Measurements from ENCODE around the gene ASIP. TPM values are rescaled to one million over a fixed set of nuclear protein-coding genes. Genes with fewer than 3 reads are reported as not detected.

The ASIP gene
- total RNA-seq, 1 experiment from 2014 or later, result not detected

- Mint-ChIP-seq H3K4me3 (ENCODE audit: low read depth, unreplicated experiment) (no peak overlapping the region), H3K4me1 (ENCODE audit: low read depth, unreplicated experiment) (no peaks in the 10 kb centered on the region), H3K27me3 (ENCODE audit: unreplicated experiment) (no peaks in the 10 kb centered on the region), H3K9me3 (ENCODE audit: low read depth, unreplicated experiment) (no peaks in the 10 kb centered on the region), H3K27ac (ENCODE audit: unreplicated experiment) (no peak overlapping the region), H3K36me3 (ENCODE audit: insufficient read depth, unreplicated experiment) (peaks cover 7% of the 10 kb centered on the region)
- intact Hi-C loops (cut with micrococcal nuclease; ENCODE audit: unreplicated experiment), result no loop called here
- no peak for DNase-seq
- TF ChIP-seq, protein P1, sequence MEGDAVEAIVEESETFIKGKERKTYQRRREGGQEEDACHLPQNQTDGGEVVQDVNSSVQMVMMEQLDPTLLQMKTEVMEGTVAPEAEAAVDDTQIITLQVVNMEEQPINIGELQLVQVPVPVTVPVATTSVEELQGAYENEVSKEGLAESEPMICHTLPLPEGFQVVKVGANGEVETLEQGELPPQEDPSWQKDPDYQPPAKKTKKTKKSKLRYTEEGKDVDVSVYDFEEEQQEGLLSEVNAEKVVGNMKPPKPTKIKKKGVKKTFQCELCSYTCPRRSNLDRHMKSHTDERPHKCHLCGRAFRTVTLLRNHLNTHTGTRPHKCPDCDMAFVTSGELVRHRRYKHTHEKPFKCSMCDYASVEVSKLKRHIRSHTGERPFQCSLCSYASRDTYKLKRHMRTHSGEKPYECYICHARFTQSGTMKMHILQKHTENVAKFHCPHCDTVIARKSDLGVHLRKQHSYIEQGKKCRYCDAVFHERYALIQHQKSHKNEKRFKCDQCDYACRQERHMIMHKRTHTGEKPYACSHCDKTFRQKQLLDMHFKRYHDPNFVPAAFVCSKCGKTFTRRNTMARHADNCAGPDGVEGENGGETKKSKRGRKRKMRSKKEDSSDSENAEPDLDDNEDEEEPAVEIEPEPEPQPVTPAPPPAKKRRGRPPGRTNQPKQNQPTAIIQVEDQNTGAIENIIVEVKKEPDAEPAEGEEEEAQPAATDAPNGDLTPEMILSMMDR (IDR thresholded peaks at IDR 0.05; ENCODE audit: unreplicated experiment), result no peak
- CTCF ChIA-PET, result interaction anchor here (0.7 kb wide), 1 partner anchor 526 kb away, joined by 3 read pairs; no protein-coding TSS in a partner anchor
- no TSS peak for BruUV-seq (replicated peaks)
Measured at GRCh38 chr20:34268145-34268544, 26.9 kb downstream of the ASIP start.

- Mint-ChIP-seq H3K36me3 (ENCODE audit: insufficient read depth, unreplicated experiment) (peaks cover 7% of the 10 kb centered on the region), H3K4me1 (ENCODE audit: low read depth, unreplicated experiment) (no peaks in the 10 kb centered on the region), H3K27me3 (ENCODE audit: unreplicated experiment) (no peaks in the 10 kb centered on the region), H3K9me3 (ENCODE audit: low read depth, unreplicated experiment) (no peaks in the 10 kb centered on the region), H3K4me3 (ENCODE audit: low read depth, unreplicated experiment) (no peak overlapping the region), H3K27ac (ENCODE audit: unreplicated experiment) (no peak overlapping the region)
- TF ChIP-seq, protein P1 (IDR thresholded peaks at IDR 0.05; ENCODE audit: unreplicated experiment), result no peak
- CTCF ChIA-PET, result no interaction called here
- no peak for DNase-seq
- BruUV-seq (replicated peaks), result no TSS peak
- intact Hi-C loops (cut with micrococcal nuclease; ENCODE audit: unreplicated experiment), result no loop called here
Measured at GRCh38 chr20:34268851-34269636, 27.8 kb downstream of the ASIP start.

- intact Hi-C loops (cut with micrococcal nuclease; ENCODE audit: unreplicated experiment), result no loop called here
- Mint-ChIP-seq H3K27ac (ENCODE audit: unreplicated experiment) (no peak overlapping the region), H3K9me3 (ENCODE audit: low read depth, unreplicated experiment) (no peaks in the 10 kb centered on the region), H3K36me3 (ENCODE audit: insufficient read depth, unreplicated experiment) (peaks cover 11% of the 10 kb centered on the region), H3K27me3 (ENCODE audit: unreplicated experiment) (no peaks in the 10 kb centered on the region), H3K4me1 (ENCODE audit: low read depth, unreplicated experiment) (no peaks in the 10 kb centered on the region), H3K4me3 (ENCODE audit: low read depth, unreplicated experiment) (no peak overlapping the region)
- CTCF ChIA-PET, result interaction anchor here (0.7 kb wide), 1 partner anchor 1126 kb away, joined by 7 read pairs; no protein-coding TSS in a partner anchor
- DNase-seq, result no peak
- BruUV-seq (replicated peaks), result no TSS peak
- TF ChIP-seq, protein P1 (IDR thresholded peaks at IDR 0.05; ENCODE audit: unreplicated experiment), result no peak
Measured at GRCh38 chr20:34269996-34270627, 28.9 kb downstream of the ASIP start.

- Mint-ChIP-seq H3K4me3 (ENCODE audit: low read depth, unreplicated experiment) (no peak overlapping the region), H3K9me3 (ENCODE audit: low read depth, unreplicated experiment) (no peaks in the 10 kb centered on the region), H3K27me3 (ENCODE audit: unreplicated experiment) (no peaks in the 10 kb centered on the region), H3K36me3 (ENCODE audit: insufficient read depth, unreplicated experiment) (peaks cover 24% of the 10 kb centered on the region), H3K4me1 (ENCODE audit: low read depth, unreplicated experiment) (no peaks in the 10 kb centered on the region), H3K27ac (ENCODE audit: unreplicated experiment) (no peak overlapping the region)
- intact Hi-C loops (cut with micrococcal nuclease; ENCODE audit: unreplicated experiment), result no loop called here
- DNase-seq, result no peak
- TF ChIP-seq, protein P1 (IDR thresholded peaks at IDR 0.05; ENCODE audit: unreplicated experiment), result no peak
- no TSS peak for BruUV-seq (replicated peaks)
- CTCF ChIA-PET, result interaction anchor here (0.7 to 1.4 kb wide), 2 partner anchors 15 to 17 kb away, joined by 3 to 7 read pairs; no protein-coding TSS in a partner anchor
Measured at GRCh38 chr20:34271956-34272355, 30.7 kb downstream of the ASIP start.

All from Calu3 (cell line).